CD14-positive monocyte (primary cell): ENCODE results near the gene MECP2. TPM values are rescaled to one million over a fixed set of nuclear protein-coding genes. Genes with fewer than 3 reads are reported as not detected.

Experiments used
- DNase-seq, 3 donors: peaks; one replicate each; pipeline ENCODE4 v3.0.0-alpha.2; 2011 to 2022
- H2AFZ ChIP-seq: 2 replicates; pipeline ENCODE4 v1.6.0; 2012; ENCODE audit warnings: mild to moderate bottlenecking, low read depth, low read length, inconsistent platforms; ENCODE audit not compliant: insufficient read depth, poor library complexity, severe bottlenecking
- H3K27ac ChIP-seq, 2 donors: 1 replicate in 1 of 2; 2 replicates in 1 of 2; pipeline ENCODE4 v1.5.1; 2012 to 2013; ENCODE audit warnings: low read length in 2 of 2, control low read depth in 1 of 2, inconsistent platforms in 1 of 2, low read depth in 1 of 2, mild to moderate bottlenecking in 1 of 2
- H3K27me3 ChIP-seq, 2 donors: one replicate each; pipeline versions ENCODE4 v1.6.0 to v1.6.1; 2011 to 2013; ENCODE audit warnings: low read length in 2 of 2; ENCODE audit not compliant: control insufficient read depth in 2 of 2, insufficient read depth in 2 of 2
- H3K36me3 ChIP-seq, 2 donors: replicated peaks in 1 of 2; 1 replicate in 1 of 2; 2 replicates in 1 of 2; pipeline versions ENCODE4 v1.5.1 to v1.6.1; 2012 to 2013; ENCODE audit warnings: low read length in 2 of 2, control low read depth in 1 of 2, inconsistent platforms in 1 of 2, mild to moderate bottlenecking in 1 of 2; ENCODE audit not compliant: insufficient read depth in 2 of 2, control insufficient read depth in 1 of 2
- H3K4me1 ChIP-seq, 2 donors: 1 replicate in 1 of 2; 2 replicates in 1 of 2; pipeline versions ENCODE4 v1.5.1 to v1.6.1; 2012 to 2013; ENCODE audit warnings: low read length in 2 of 2, control low read depth in 1 of 2, inconsistent platforms in 1 of 2, mild to moderate bottlenecking in 1 of 2, moderate library complexity in 1 of 2; ENCODE audit not compliant: insufficient read depth in 2 of 2, control insufficient read depth in 1 of 2
- H3K4me2 ChIP-seq: replicated peaks from 2 replicates; pipeline ENCODE3; 2012; ENCODE audit warnings: low read length, moderate library complexity, mild to moderate bottlenecking; ENCODE audit not compliant: poor library complexity, severe bottlenecking; ENCODE audit errors: extremely low read depth
- H3K4me3 ChIP-seq, 3 experiments: fragments of 200-600 bp in 1 of 3; sonication (generic) in 1 of 3; replicated peaks in 1 of 3; 1 replicate in 2 of 3; 2 replicates in 1 of 3; pipeline ENCODE4 v1.5.1; 2011 to 2013; ENCODE audit warnings: low read length in 3 of 3, mild to moderate bottlenecking in 3 of 3, control low read depth in 2 of 3, low read depth in 2 of 3, inconsistent platforms in 1 of 3, moderate library complexity in 1 of 3
- H3K79me2 ChIP-seq: 2 replicates; pipeline ENCODE4 v1.6.0; 2012; ENCODE audit warnings: mild to moderate bottlenecking, control low read depth, inconsistent platforms, low read length, moderate library complexity; ENCODE audit not compliant: insufficient read depth
- H3K9ac ChIP-seq: 2 replicates; pipeline ENCODE4 v1.6.0; 2017; ENCODE audit warnings: low read length, mild to moderate bottlenecking; ENCODE audit not compliant: insufficient read depth, poor library complexity, severe bottlenecking
- H3K9me3 ChIP-seq, 2 donors: replicated peaks in 1 of 2; 1 replicate in 1 of 2; 2 replicates in 1 of 2; pipeline versions ENCODE4 v1.5.1 to v1.6.1; 2012 to 2013; ENCODE audit warnings: low read length in 2 of 2, control low read depth in 1 of 2; ENCODE audit not compliant: control insufficient read depth in 1 of 2, insufficient read depth in 1 of 2
- H4K20me1 ChIP-seq: 2 replicates; pipeline ENCODE4 v1.6.0; 2012; ENCODE audit warnings: mild to moderate bottlenecking, low read length, control low read depth, moderate library complexity; ENCODE audit not compliant: insufficient read depth
- H3K27ac Mint-ChIP-seq, 7 donors: one replicate each; pipeline ENCODE4 v1.8.0; 2020; ENCODE audit warnings: mild to moderate bottlenecking in 7 of 7, mixed read lengths in 7 of 7, moderate library complexity in 6 of 7, inconsistent platforms in 2 of 7
- H3K27me3 Mint-ChIP-seq, 3 donors: one replicate each; pipeline ENCODE4 v1.8.0; 2021 to 2022; ENCODE audit warnings: low read depth in 3 of 3, mild to moderate bottlenecking in 3 of 3, mixed read lengths in 3 of 3, moderate library complexity in 3 of 3, inconsistent platforms in 1 of 3
- H3K36me3 Mint-ChIP-seq, 2 donors: one replicate each; pipeline ENCODE4 v1.8.0; 2020; ENCODE audit warnings: mixed read lengths in 2 of 2, inconsistent platforms in 1 of 2, mild to moderate bottlenecking in 1 of 2
- H3K4me1 Mint-ChIP-seq: one replicate; pipeline ENCODE4 v1.8.0; 2020; ENCODE audit warnings: mild to moderate bottlenecking, mixed read lengths
- H3K4me3 Mint-ChIP-seq, 2 donors: one replicate each; pipeline ENCODE4 v1.8.0; 2020; ENCODE audit warnings: mild to moderate bottlenecking in 2 of 2, mixed read lengths in 2 of 2, moderate library complexity in 1 of 2
- H3K9me3 Mint-ChIP-seq, 7 donors: one replicate each; pipeline ENCODE4 v1.8.0; 2020 to 2022; ENCODE audit warnings: mixed read lengths in 7 of 7, mild to moderate bottlenecking in 6 of 7, moderate library complexity in 6 of 7, inconsistent platforms in 2 of 7
- CTCF ChIP-seq: fragments of 200-600 bp; IDR thresholded peaks from one replicate; pipeline ENCODE4 v1.8.0; 2022; ENCODE audit warnings: antibody characterized with exemption, mild to moderate bottlenecking
- WGBS: methylation state at CpG from one replicate; pipeline ENCODE4 v1.1.5; 2013; ENCODE audit warnings: missing lambda C conversion rate; ENCODE audit not compliant: insufficient coverage; 5-methylcytosine and 5-hydroxymethylcytosine counted together
- intact Hi-C, 2 donors: fragments of 100-400 bp; cut with micrococcal nuclease; formaldehyde crosslinking; loops; one replicate each; pipeline versions ENCODE4 v1.15.0 to v1.15.1; 2023
- polyA plus RNA-seq, 3 donors: library from polyadenylated mRNA; depleted of rRNA in 1 of 3; unstranded in 2 of 3; stranded (reverse) in 1 of 3; fragments of 300-500 nt in 2 of 3; fragments of >200 nt in 1 of 3; fragmentation: Illumina TruSeq in 2 of 3; gene quantifications; 1 replicate in 2 of 3; 2 replicates in 1 of 3; pipeline ENCODE4 v1.2.3, GENCODE V29; 2012 to 2021

MECP2 gene
- polyA plus RNA-seq, 3 donors = 5.2 to 21.2 (median 9.6) TPM

- peaks cover 0 to 20% (median 7%) of the 10 kb centered on the region in 7 donors for H3K9me3 Mint-ChIP-seq
Measured at GRCh38 chrX:154097003-154097588, 421 bp downstream of the MECP2 start.

More at GRCh38 chrX:154097003-154097588, 421 bp downstream of the MECP2 start:
- Mint-ChIP-seq H3K4me3 (peak overlapping the region; percentile 90 to 93), H3K27me3 (peaks cover 0 to 17% (median 2%) of the 10 kb centered on the region in 3 donors), H3K4me1 (peaks cover 32% of the 10 kb centered on the region), H3K27ac (peak overlapping the region; percentile 79 to 95 (median 91)), H3K36me3 (peaks cover 0 to 2% of the 10 kb centered on the region in 2 donors)
- peaks cover 0 to 19% of the 10 kb centered on the region in 2 donors for H3K9me3 ChIP-seq
- H3K4me1 ChIP-seq = peaks cover 31 to 36% of the 10 kb centered on the region in 2 donors
- no peak overlapping the region for H2AFZ ChIP-seq
- peak; percentile 27 to 53 (median 36) for DNase-seq
- WGBS = under 1% methylated on average over 38 of the region's 80 CpGs
- intact Hi-C loops = loop anchor here in 1 of 2 donors (5.0 to 10.0 kb wide), 2 partner anchors 40 to 82 kb away; partner anchors contain the start of gene IRAK1
- peaks cover 45% of the 10 kb centered on the region for H4K20me1 ChIP-seq
- H3K4me3 ChIP-seq = peak overlapping the region; percentile 52 to 87 (median 54)
- H3K4me2 ChIP-seq = peak overlapping the region; percentile 84
- peaks cover 51% of the 10 kb centered on the region for H3K79me2 ChIP-seq
- no peak for TF ChIP-seq CTCF
- H3K9ac ChIP-seq = peak overlapping the region; percentile 79
- H3K36me3 ChIP-seq = no peaks in the 10 kb centered on the region
- peak overlapping the region; percentile 61 to 78 for H3K27ac ChIP-seq
- H3K27me3 ChIP-seq = peaks cover 0 to 20% of the 10 kb centered on the region in 2 donors
